GM12878 (cell line): ENCODE data around the gene ITCH.
"Not testable (repeated sequence)": the region's sequence is repeated elsewhere in the genome, so short reads cannot be mapped to it uniquely, and the experiment has no call there.

Source experiments
- BACH1 ChIP-seq: fragments of 450-650 bp; IDR thresholded peaks from 2 replicates; pipeline ENCODE4 v1.6.1; 2017; ENCODE audit warnings: mild to moderate bottlenecking, borderline replicate concordance
- BHLHE40 ChIP-seq, 2 experiments: fragments of 450-650 bp in 1 of 2; IDR thresholded peaks; 2 replicates each; pipeline ENCODE4 v1.6.1; 2011 to 2017; ENCODE audit warnings: low read depth in 2 of 2, borderline replicate concordance in 1 of 2, improper control_type of control experiment in 1 of 2, low read length in 1 of 2, mild to moderate bottlenecking in 1 of 2
- CEBPZ ChIP-seq: fragments of 150-350 bp; IDR thresholded peaks from 2 replicates; pipeline ENCODE4 v1.6.1; 2016; ENCODE audit warnings: low read depth, low read length
- CREB1 ChIP-seq: IDR thresholded peaks from 2 replicates; pipeline ENCODE4 v1.6.1; 2012; ENCODE audit warnings: low read depth, mild to moderate bottlenecking, inconsistent platforms
- EZH2 ChIP-seq: IDR thresholded peaks from 2 replicates; pipeline ENCODE4 v1.6.1; 2012; ENCODE audit warnings: low read depth, mild to moderate bottlenecking, control low read depth, inconsistent platforms, low read length, borderline replicate concordance; ENCODE audit not compliant: control insufficient read depth
- POLR2A ChIP-seq: IDR thresholded peaks from 2 replicates; pipeline ENCODE4 v1.6.1; 2011; ENCODE audit warnings: low read depth, mild to moderate bottlenecking, low read length
- TF ChIP-seq, protein P1 (sequence below), 3 experiments: IDR thresholded peaks in 2 of 3; conservative IDR thresholded peaks in 1 of 3; 2 replicates each; pipeline ENCODE4 v1.5.1; 2011; ENCODE audit warnings: low read depth in 3 of 3, low read length in 3 of 3, mild to moderate bottlenecking in 3 of 3, control low read depth in 2 of 3, moderate library complexity in 2 of 3, inconsistent platforms in 1 of 3, mixed read lengths in 1 of 3; ENCODE audit not compliant: control insufficient read depth in 2 of 3, insufficient read depth in 1 of 3; ENCODE audit errors: extremely low read depth in 1 of 3
- TF ChIP-seq, protein P2 (sequence below): fragments of 450-650 bp; IDR thresholded peaks from 2 replicates; pipeline ENCODE4 v1.6.1; 2014; ENCODE audit warnings: mild to moderate bottlenecking
- TF ChIP-seq, protein P3 (sequence below): IDR thresholded peaks from 2 replicates; pipeline ENCODE4 v1.6.1; 2011; ENCODE audit warnings: low read depth, low read length, improper control_type of control experiment, borderline replicate concordance

GRCh38 chr20:34341199-34341598 is 21.9 kb upstream of the ITCH start:
- TF ChIP-seq, protein P1, sequence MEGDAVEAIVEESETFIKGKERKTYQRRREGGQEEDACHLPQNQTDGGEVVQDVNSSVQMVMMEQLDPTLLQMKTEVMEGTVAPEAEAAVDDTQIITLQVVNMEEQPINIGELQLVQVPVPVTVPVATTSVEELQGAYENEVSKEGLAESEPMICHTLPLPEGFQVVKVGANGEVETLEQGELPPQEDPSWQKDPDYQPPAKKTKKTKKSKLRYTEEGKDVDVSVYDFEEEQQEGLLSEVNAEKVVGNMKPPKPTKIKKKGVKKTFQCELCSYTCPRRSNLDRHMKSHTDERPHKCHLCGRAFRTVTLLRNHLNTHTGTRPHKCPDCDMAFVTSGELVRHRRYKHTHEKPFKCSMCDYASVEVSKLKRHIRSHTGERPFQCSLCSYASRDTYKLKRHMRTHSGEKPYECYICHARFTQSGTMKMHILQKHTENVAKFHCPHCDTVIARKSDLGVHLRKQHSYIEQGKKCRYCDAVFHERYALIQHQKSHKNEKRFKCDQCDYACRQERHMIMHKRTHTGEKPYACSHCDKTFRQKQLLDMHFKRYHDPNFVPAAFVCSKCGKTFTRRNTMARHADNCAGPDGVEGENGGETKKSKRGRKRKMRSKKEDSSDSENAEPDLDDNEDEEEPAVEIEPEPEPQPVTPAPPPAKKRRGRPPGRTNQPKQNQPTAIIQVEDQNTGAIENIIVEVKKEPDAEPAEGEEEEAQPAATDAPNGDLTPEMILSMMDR (IDR thresholded peaks at IDR 0.05 in 2 of 3, conservative IDR thresholded peaks at IDR 0.05 in 1 of 3; ENCODE audit: control insufficient read depth in 2 of 3, extremely low read depth in 1 of 3, insufficient read depth in 1 of 3, low read depth in 3 of 3, low read length in 3 of 3): not testable (repeated sequence)
- TF ChIP-seq, protein P2, sequence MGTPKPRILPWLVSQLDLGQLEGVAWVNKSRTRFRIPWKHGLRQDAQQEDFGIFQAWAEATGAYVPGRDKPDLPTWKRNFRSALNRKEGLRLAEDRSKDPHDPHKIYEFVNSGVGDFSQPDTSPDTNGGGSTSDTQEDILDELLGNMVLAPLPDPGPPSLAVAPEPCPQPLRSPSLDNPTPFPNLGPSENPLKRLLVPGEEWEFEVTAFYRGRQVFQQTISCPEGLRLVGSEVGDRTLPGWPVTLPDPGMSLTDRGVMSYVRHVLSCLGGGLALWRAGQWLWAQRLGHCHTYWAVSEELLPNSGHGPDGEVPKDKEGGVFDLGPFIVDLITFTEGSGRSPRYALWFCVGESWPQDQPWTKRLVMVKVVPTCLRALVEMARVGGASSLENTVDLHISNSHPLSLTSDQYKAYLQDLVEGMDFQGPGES: not testable (repeated sequence)
- TF ChIP-seq BACH1; POLR2A; CEBPZ; EZH2; BHLHE40 (IDR thresholded peaks at IDR 0.05; ENCODE audit: borderline replicate concordance in 1 of 2, low read depth in 2 of 2, low read length in 1 of 2); CREB1: not testable (repeated sequence)
- TF ChIP-seq, protein P3, sequence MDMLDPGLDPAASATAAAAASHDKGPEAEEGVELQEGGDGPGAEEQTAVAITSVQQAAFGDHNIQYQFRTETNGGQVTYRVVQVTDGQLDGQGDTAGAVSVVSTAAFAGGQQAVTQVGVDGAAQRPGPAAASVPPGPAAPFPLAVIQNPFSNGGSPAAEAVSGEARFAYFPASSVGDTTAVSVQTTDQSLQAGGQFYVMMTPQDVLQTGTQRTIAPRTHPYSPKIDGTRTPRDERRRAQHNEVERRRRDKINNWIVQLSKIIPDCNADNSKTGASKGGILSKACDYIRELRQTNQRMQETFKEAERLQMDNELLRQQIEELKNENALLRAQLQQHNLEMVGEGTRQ: not testable (repeated sequence)
